GM21737 (cell line): ENCODE results near the gene ADGRG1.
"Not testable (repeated sequence)": the region's sequence is repeated elsewhere in the genome, so short reads cannot be mapped to it uniquely, and the experiment has no call there.

ENCODE experiments used
- ATAC-seq: cut with Tn5 transposase; IDR thresholded peaks from one replicate; pipeline ENCODE4 v1.9.1; 2021; ENCODE audit warnings: mild to moderate bottlenecking, moderate library complexity; ENCODE audit not compliant: unreplicated experiment

The ADGRG1 gene

GRCh38 chr16:57628008-57628781, at the start of gene ADGRG1:
Gene ADGRG1, plus strand, starts transcription at chr16:57628630. Its CDS starts 21,658 bp downstream, at chr16:57650288.
- ATAC-seq, result no peak

GRCh38 chr16:57579361-57579665, 49.1 kb upstream of the ADGRG1 start:
- no peak for ATAC-seq

GRCh38 chr16:57585051-57585687, 43.3 kb upstream of the ADGRG1 start:
- ATAC-seq, result no peak

GRCh38 chr16:57588831-57589230, 39.6 kb upstream of the ADGRG1 start:
- no peak for ATAC-seq

GRCh38 chr16:57589374-57589773, 39.1 kb upstream of the ADGRG1 start:
- no peak for ATAC-seq

- no peak for ATAC-seq
These were observed 37.8 kb upstream of the ADGRG1 start for GRCh38 chr16:57590654-57591085.

GRCh38 chr16:57591086-57591869, 37.2 kb upstream of the ADGRG1 start:
- peak; percentile 58 for ATAC-seq

GRCh38 chr16:57591870-57592485, 36.5 kb upstream of the ADGRG1 start:
- no peak for ATAC-seq

- peak; percentile 61 for ATAC-seq
These were observed 35.8 kb upstream of the ADGRG1 start for GRCh38 chr16:57592591-57593003.

GRCh38 chr16:57593021-57593420, 35.4 kb upstream of the ADGRG1 start:
- ATAC-seq, result no peak

GRCh38 chr16:57593990-57594389, 34.4 kb upstream of the ADGRG1 start:
- no peak for ATAC-seq

- ATAC-seq, result no peak
These were observed 33.8 kb upstream of the ADGRG1 start for GRCh38 chr16:57594531-57595031.

- ATAC-seq, result not testable (repeated sequence)
These were observed 32.2 kb upstream of the ADGRG1 start for GRCh38 chr16:57596234-57596633.

GRCh38 chr16:57598437-57598836, 30.0 kb upstream of the ADGRG1 start:
- ATAC-seq, result no peak

- ATAC-seq, result no peak
These were observed 28.2 kb upstream of the ADGRG1 start for GRCh38 chr16:57600048-57600835.

GRCh38 chr16:57600952-57601580, 27.4 kb upstream of the ADGRG1 start:
- no peak for ATAC-seq

- ATAC-seq, result peak; percentile 73
These were observed 26.5 kb upstream of the ADGRG1 start for GRCh38 chr16:57601801-57602478.

GRCh38 chr16:57603115-57604024, 25.1 kb upstream of the ADGRG1 start:
- ATAC-seq, result no peak
